K562 (cell line): ENCODE data around the gene POLR3E. TPM values are rescaled to one million over a fixed set of nuclear protein-coding genes. Genes with fewer than 3 reads are reported as not detected.
A peak's percentile ranks its signal among the peaks of the same experiment; 100 is the strongest.

ENCODE experiments used
- ATAC-seq: fragments of 200-7000 bp; cut with Tn5 transposase; 3 replicates; pipeline ENCODE4 v1.9.1; 2020; ENCODE audit warnings: moderate library complexity
- BruUV-seq: library from RNA; stranded (reverse); fragments of 400-500 nt; replicated peaks from 2 replicates; lab custom pipeline; 2021; lab: Mats Ljungman, UMichigan
- CTCF ChIA-PET: fragments of 300-600 bp; formaldehyde crosslinking; extraction: SDS; loops from one replicate; lab custom pipeline; 2021; ENCODE audit warnings: low intra/inter-chr PET ratio; lab: Yijun Ruan, JAX
- POLR2A ChIA-PET: fragments of 300-600, 350-650 bp; sonication (Branson Sonifier 250); formaldehyde crosslinking; extraction: SDS; loops from one replicate; lab custom pipeline; 2021; ENCODE audit warnings: antibody characterized with exemption, inconsistent platforms; lab: Yijun Ruan, JAX
- DNase-seq, 4 experiments: peaks; one replicate each; pipeline versions ENCODE4 v3.0.0 to v3.0.0-alpha.2; 2011 to 2018; ENCODE audit warnings: low spot score in 3 of 4, mixed read lengths in 3 of 4; ENCODE audit errors: extremely low read depth in 1 of 4
- FAIRE-seq: peaks from 2 replicates; lab custom pipeline; 2011; peaks lifted over from hg19 to GRCh38; lab: Jason Lieb, UNC
- H2AFZ ChIP-seq: 2 replicates; pipeline ENCODE4 v1.6.0; 2011; ENCODE audit warnings: low read depth, low read length, control low read depth, inconsistent platforms
- H3K27ac ChIP-seq: fragments of 200-600 bp; 3 replicates; pipeline ENCODE4 v1.8.0; 2011; ENCODE audit warnings: low read depth, mild to moderate bottlenecking, control low read depth, inconsistent platforms, low read length, moderate library complexity, mixed read lengths; ENCODE audit errors: extremely low read depth
- H3K27me3 ChIP-seq, 2 experiments: fragments of 300-600 bp in 1 of 2; 2 replicates in 1 of 2; 3 replicates in 1 of 2; pipeline versions ENCODE4 v1.6.0 to v1.8.0; 2011; ENCODE audit warnings: inconsistent platforms in 2 of 2, low read length in 2 of 2, mild to moderate bottlenecking in 1 of 2, mixed read lengths in 1 of 2, moderate library complexity in 1 of 2; ENCODE audit not compliant: control insufficient read depth in 2 of 2, insufficient read depth in 2 of 2
- H3K36me3 ChIP-seq: fragments of 300-600 bp; 3 replicates; pipeline ENCODE4 v1.8.0; 2011; ENCODE audit warnings: mild to moderate bottlenecking, low read length, inconsistent platforms; ENCODE audit not compliant: control insufficient read depth, insufficient read depth
- H3K4me1 ChIP-seq, 2 experiments: fragments of 200-600 bp in 1 of 2; replicated peaks in 1 of 2; 2 replicates in 1 of 2; 3 replicates in 1 of 2; pipeline versions ENCODE4 v1.5.1 to v1.8.0; 2011; ENCODE audit warnings: inconsistent platforms in 2 of 2, low read length in 2 of 2, mild to moderate bottlenecking in 1 of 2, mixed read lengths in 1 of 2, moderate library complexity in 1 of 2; ENCODE audit not compliant: control insufficient read depth in 2 of 2, insufficient read depth in 2 of 2
- H3K4me2 ChIP-seq: 2 replicates; pipeline ENCODE4 v1.6.1; 2011; ENCODE audit warnings: low read length, control low read depth, inconsistent platforms, mixed read lengths; ENCODE audit not compliant: insufficient read depth
- H3K4me3 ChIP-seq: fragments of 200-600 bp; sonication (generic), shearing (Covaris generic); 2 replicates; pipeline ENCODE4 v1.5.1; 2016; ENCODE audit warnings: control low read depth, inconsistent platforms
- H3K79me2 ChIP-seq: fragments of 200-600 bp; 3 replicates; pipeline ENCODE4 v1.8.0; 2011; ENCODE audit warnings: low read length, inconsistent platforms; ENCODE audit not compliant: control insufficient read depth, insufficient read depth
- H3K9ac ChIP-seq, 2 experiments: 2 replicates each; pipeline versions ENCODE4 v1.6.0 to v1.6.1; 2011; ENCODE audit warnings: low read depth in 2 of 2, low read length in 2 of 2, control low read depth in 1 of 2, inconsistent platforms in 1 of 2, mild to moderate bottlenecking in 1 of 2, mixed read lengths in 1 of 2; ENCODE audit not compliant: insufficient read depth in 1 of 2
- H3K9me1 ChIP-seq: one replicate; pipeline ENCODE4 v1.6.0; 2011; ENCODE audit warnings: inconsistent platforms, mild to moderate bottlenecking, low read length, moderate library complexity; ENCODE audit not compliant: control insufficient read depth, insufficient read depth
- H3K9me3 ChIP-seq: replicated peaks from 2 replicates; pipeline ENCODE4 v1.5.1; 2011; ENCODE audit warnings: low read depth, low read length, inconsistent platforms; ENCODE audit not compliant: control insufficient read depth, insufficient read depth
- H4K20me1 ChIP-seq: replicated peaks from 2 replicates; pipeline ENCODE4 v1.6.1; 2011; ENCODE audit warnings: low read length, inconsistent platforms, mixed read lengths; ENCODE audit not compliant: control insufficient read depth, insufficient read depth
- L3MBTL2 ChIP-seq: fragments of 450-650 bp; IDR thresholded peaks from 2 replicates; pipeline ENCODE4 v1.6.1; 2016; ENCODE audit warnings: mild to moderate bottlenecking, moderate library complexity
- ZNF263 ChIP-seq: sonication (generic); formaldehyde crosslinking; IDR thresholded peaks from 2 replicates; pipeline ENCODE4 v1.8.0; 2022; ENCODE audit warnings: mild to moderate bottlenecking, missing genetic modification reagents, borderline replicate concordance
- WGBS: fragments of 100-300 bp; shearing (Covaris generic); methylation state at CpG from one replicate; pipeline ENCODE4 v1.1.6; 2016; ENCODE audit warnings: low coverage, mixed read lengths; ENCODE audit not compliant: insufficient coverage; ENCODE audit errors: missing lambda C conversion rate; 5-methylcytosine and 5-hydroxymethylcytosine counted together
- in situ Hi-C: fragments of 300-500 bp; cut with MboI; formaldehyde crosslinking; loops from 4 replicates; pipeline ENCODE4 v1.15.0; 2018; ENCODE audit warnings: inconsistent platforms, mixed read lengths
- intact Hi-C: fragments of 100-400 bp; cut with micrococcal nuclease; formaldehyde crosslinking; loops from 2 replicates; pipeline ENCODE4 v1.14.2; 2022
- polyA plus RNA-seq, 8 experiments: library from polyadenylated mRNA; depleted of rRNA in 4 of 8; stranded (reverse) in 5 of 8; unstranded in 3 of 8; fragments of >200 nt; fragmentation: Nextera tagmentation in 2 of 8; fragmentation: Illumina TruSeq in 1 of 8; extraction: Ambion mirVana in 2 of 8; extraction: Trizol in 1 of 8; gene quantifications; 2 replicates each; pipeline versions ENCODE4 v1.2.1 to v1.2.3, GENCODE V29; 2011 to 2014; ENCODE audit warnings: inconsistent platforms in 1 of 8, missing spikeins in 1 of 8
- total RNA-seq, 7 experiments: library from RNA; depleted of rRNA in 6 of 7; stranded (reverse); fragments of >200 nt in 6 of 7; fragmentation: Illumina TruSeq in 2 of 7; extraction: Trizol in 2 of 7; gene quantifications; 2 replicates each; pipeline versions ENCODE4 v1.2.1 to v1.2.3, GENCODE V29; 2011 to 2021; ENCODE audit warnings: low replicate concordance in 1 of 7

The POLR3E gene
- total and polyA plus RNA-seq, 9 of the 15 experiments (the other 6 are each of a cell fraction or from before 2014, with no cell fraction given): 17.7 to 151 (median 82.6) TPM

DNA sequence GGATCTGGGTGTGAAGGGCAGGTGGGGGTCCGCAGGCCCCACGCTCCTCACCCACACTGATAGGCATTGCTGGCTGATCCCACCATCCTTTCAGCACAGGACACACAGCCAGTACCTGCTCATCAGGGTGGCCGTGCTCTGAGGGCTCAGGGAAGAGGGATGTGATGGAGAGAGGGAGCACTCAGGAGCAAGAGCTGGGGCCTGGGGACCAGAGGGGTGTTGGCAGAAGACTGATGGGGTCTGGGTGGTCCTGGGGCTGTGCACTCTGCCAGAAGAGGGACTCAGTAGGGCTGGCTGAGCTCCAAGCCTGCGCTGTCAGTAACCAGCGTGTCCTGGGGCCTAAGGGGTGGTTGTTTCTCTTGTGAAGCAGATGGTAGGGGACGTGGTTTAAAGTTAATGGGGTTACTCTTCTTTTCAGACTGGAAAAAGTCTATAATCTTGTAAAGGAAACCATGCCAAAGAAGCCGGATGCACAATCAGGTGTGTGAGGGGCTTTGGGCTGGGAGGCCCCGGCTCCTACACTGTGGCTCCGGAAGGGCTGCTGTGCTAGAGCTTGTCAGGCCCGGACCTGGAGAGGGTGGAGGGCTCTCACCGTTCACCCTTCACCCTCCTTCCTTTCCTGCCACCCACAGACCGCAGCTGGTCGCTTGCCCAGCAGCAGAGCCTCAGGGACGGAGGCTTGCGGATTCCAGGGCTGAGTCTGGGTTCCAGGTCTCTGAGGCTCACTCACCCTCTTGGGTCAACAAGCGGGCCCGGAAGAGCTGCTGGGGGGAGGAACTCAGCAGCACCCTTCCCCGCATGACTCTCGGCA lies 27.8 kb downstream of the POLR3E start:
- Histone ChIP-seq H3K79me2 (peaks cover 18% of the 10 kb centered on the region), H3K9ac (no peak overlapping the region), H3K9me3 (no peaks in the 10 kb centered on the region), H3K4me1 (peaks cover 0 to 4% of the 10 kb centered on the region in 2 experiments; a peak in 2 of 5 replicates), H2AFZ (no peak overlapping the region), H3K36me3 (peaks cover 99% of the 10 kb centered on the region), H3K27me3 (no peaks in the 10 kb centered on the region), H4K20me1 (peaks cover 23% of the 10 kb centered on the region), H3K9me1 (no peaks in the 10 kb centered on the region), H3K4me2 (no peak overlapping the region), H3K4me3 (no peak overlapping the region), H3K27ac (no peak overlapping the region)
- TF ChIP-seq ZNF263 (CRISPR knock-in tag) (peak; percentile 71), L3MBTL2 (no peak)
- DNase-seq (no peak), FAIRE-seq (no peak), ATAC-seq (no peak)
- ChIA-PET CTCF (no interaction called here), POLR2A (interaction anchor here (1.8 kb wide), 1 partner anchor 9 kb away, joined by 5 read pairs; no protein-coding TSS in a partner anchor)
- in situ Hi-C loops: no loop called here
- intact Hi-C loops: loop anchor here (10.0 kb wide), 1 partner anchor 1140 kb away; no protein-coding TSS in a partner anchor
- BruUV-seq: no TSS peak
- WGBS: 95% methylated on average over 17 of the region's 19 CpGs
